GM08714 (cell line): ENCODE results near the gene CSRP1.

ENCODE experiments used
- H3K4me3 ChIP-seq: fragments of 200-500 bp; sonication (Bioruptor generic); 2 replicates; pipeline ENCODE4 v1.5.1; 2014; ENCODE audit warnings: mild to moderate bottlenecking, low read length, inconsistent platforms
- ZNF274 ChIP-seq: IDR thresholded peaks from 2 replicates; pipeline ENCODE4 v1.6.1; 2012; ENCODE audit warnings: mild to moderate bottlenecking, low read depth, low read length

CSRP1 gene

GRCh38 chr1:201511396-201511940, 4.5 kb upstream of the CSRP1 start:
- H3K4me3 ChIP-seq, result no peak overlapping the region
- no peak for TF ChIP-seq ZNF274

DNA sequence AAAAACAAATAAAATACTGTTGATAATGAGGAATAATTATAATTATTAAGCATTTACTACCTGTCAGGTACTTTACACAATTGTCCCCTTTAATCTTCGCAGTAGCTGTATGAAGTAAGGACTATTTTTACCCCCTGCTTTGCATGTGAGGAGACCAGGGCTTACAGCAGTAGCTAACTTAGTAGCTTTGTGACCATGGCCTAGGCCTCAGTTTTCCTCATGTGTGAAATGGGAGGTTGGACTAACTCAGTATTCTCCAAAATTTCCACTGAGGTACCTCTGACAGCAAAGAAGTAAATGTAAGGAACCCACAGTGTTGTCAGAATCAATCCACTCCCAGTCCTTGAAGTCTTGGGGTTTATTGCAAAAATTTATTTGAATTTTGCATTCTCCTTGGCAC, 3.8 kb upstream of the CSRP1 start:
- TF ChIP-seq ZNF274, result no peak
- no peak overlapping the region for H3K4me3 ChIP-seq

GRCh38 chr1:201509601-201510374, 2.9 kb upstream of the CSRP1 start:
- no peak for TF ChIP-seq ZNF274
- H3K4me3 ChIP-seq, result no peak overlapping the region

GRCh38 chr1:201508809-201509208, 1.9 kb upstream of the CSRP1 start:
- H3K4me3 ChIP-seq, result no peak overlapping the region
- no peak for TF ChIP-seq ZNF274

GRCh38 chr1:201507360-201507675, 395 bp upstream of the CSRP1 start:
- H3K4me3 ChIP-seq, result peak overlapping the region; percentile 82; the same call in 1 of the 2 replicates
- TF ChIP-seq ZNF274, result no peak

- H3K4me3 ChIP-seq, result peak overlapping the region; percentile 82
- no peak for TF ChIP-seq ZNF274
These were observed 831 bp downstream of the CSRP1 start for GRCh38 chr1:201506092-201506491.

DNA sequence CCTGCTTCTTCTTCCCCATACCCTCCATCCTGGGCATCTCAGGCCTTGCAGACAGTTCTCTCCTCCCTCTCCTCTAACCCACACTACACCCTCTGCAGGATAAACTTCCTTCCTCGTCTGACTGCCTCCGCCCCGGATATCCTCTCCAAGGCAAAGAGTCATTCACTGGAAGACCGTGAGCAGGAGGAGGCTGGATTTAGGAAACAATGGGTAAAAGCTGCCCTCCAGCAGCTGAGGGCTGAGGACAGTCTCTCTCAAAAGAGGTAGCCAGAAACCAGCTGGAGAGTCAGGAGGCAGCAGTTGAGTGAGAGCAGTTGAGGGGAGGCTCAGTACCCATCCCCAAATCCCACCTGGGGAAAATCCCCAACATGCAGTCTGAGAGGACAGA, 1.4 kb downstream of the CSRP1 start:
- H3K4me3 ChIP-seq, result peak overlapping the region; percentile 82; the same call in 1 of the 2 replicates
- no peak for TF ChIP-seq ZNF274

GRCh38 chr1:201504799-201505502, 2.0 kb downstream of the CSRP1 start:
- TF ChIP-seq ZNF274, result no peak

DNA sequence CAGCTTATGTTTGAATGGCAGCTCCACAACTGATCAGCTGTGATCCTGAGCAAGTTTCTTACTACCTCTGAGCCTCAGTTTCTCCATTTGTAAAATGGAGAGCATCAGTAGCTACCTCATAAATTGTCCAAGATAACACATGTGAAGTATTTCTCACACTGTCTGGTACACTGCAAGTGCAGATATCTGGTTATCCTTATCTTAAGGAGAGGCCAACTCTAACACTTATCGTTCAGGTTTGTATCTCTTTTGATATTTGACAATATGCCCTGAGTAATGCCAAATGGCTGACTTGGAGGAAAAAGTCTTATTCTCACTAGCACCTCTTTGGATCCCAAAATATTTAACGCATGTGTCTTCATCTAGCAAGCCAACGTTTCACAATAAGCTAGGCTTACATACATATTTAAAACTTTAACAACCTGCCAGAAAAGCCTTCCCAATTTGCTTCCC, 2.7 kb downstream of the CSRP1 start:
- no peak for TF ChIP-seq ZNF274
- no peak overlapping the region for H3K4me3 ChIP-seq

More at GRCh38 chr1:201504799-201505502, 2.0 kb downstream of the CSRP1 start:
- H3K4me3 ChIP-seq, result no peak overlapping the region; the same call in 1 of the 2 replicates

DNA sequence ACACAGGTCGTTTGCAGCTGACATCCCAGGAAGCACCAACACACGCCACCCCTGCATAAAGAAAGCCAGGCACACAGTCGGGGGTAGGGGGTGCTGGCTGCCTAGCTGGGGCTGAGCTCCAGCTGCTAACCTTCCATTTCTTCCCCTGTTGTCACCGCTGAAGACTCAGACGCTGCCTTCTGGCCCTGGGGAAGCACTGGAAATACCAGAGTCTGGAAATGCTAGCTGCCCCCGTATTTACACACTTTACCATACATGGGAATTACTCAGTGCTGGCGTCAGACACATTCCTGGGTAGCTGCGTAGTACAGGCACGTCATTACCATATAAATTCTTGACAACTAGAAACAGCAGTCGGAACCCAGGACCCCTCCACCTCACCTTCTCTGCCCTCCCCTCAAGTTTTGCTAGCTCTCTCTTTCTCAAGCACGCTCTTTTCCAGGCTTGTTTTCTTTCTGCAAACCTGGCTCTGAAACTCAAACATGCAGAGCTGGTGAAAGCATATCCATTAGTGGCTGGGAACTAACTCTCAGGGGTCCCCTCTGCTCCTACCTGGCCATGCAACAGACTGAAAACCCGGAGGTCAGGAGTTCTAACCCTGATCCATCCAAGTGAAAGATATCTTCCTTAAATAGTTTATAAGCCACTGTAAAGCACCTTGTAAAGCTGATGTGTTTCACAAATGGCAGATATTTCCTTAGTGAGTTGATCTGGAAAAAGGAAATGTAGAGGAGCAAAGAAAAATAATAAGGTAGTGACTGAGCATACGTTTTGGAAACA, 3.3 kb downstream of the CSRP1 start:
- no peak for TF ChIP-seq ZNF274
- H3K4me3 ChIP-seq, result no peak overlapping the region

DNA sequence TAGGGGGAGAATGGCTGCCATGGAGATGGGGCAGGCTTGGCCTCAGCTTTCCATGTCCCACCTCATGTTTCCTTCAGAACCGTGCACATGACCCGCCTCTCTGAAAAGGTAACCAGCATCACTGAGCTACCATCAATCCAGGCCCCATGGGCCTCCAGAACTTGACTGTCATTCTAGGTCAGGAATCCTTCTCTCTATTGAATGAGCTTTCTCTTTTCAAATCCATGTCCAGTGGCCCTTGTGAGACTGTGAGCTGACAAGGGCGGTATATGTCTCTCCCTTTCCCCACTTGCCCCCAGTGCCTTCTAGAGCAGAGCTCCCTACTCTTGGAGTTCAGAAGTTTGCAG, 4.4 kb downstream of the CSRP1 start:
- H3K4me3 ChIP-seq, result no peak overlapping the region
- no peak for TF ChIP-seq ZNF274

- no peak overlapping the region for H3K4me3 ChIP-seq
- TF ChIP-seq ZNF274, result no peak
These were observed 5.0 kb downstream of the CSRP1 start for GRCh38 chr1:201501812-201502510.

- no peak overlapping the region for H3K4me3 ChIP-seq
- no peak for TF ChIP-seq ZNF274
These were observed 5.8 kb downstream of the CSRP1 start for GRCh38 chr1:201501144-201501543.

GRCh38 chr1:201500670-201501120, 6.2 kb downstream of the CSRP1 start:
- no peak for TF ChIP-seq ZNF274
- H3K4me3 ChIP-seq, result no peak overlapping the region
